Measurements from ENCODE around the gene ANGPT4.

DNA sequence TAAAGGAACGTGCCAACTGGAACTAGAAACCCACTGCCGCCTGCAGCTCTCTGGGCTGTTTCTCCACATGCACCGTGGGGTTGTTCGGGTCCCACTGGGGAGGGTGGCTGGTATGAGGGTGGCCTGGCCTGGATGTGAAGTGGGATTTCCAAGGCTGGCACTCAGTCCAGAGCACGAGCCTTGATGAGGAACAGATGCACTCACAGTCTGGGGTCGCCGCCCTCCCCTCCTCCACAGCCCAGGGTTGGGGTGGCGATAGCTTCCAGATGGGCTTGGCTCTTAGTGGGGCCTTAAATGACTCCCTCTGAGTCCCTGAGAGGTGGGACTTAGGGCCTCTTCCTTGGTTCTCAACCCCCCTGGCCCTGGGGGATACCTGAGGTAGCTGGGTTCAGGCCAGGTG, 30.7 kb upstream of the ANGPT4 start:
- TF ChIP-seq, protein P1, sequence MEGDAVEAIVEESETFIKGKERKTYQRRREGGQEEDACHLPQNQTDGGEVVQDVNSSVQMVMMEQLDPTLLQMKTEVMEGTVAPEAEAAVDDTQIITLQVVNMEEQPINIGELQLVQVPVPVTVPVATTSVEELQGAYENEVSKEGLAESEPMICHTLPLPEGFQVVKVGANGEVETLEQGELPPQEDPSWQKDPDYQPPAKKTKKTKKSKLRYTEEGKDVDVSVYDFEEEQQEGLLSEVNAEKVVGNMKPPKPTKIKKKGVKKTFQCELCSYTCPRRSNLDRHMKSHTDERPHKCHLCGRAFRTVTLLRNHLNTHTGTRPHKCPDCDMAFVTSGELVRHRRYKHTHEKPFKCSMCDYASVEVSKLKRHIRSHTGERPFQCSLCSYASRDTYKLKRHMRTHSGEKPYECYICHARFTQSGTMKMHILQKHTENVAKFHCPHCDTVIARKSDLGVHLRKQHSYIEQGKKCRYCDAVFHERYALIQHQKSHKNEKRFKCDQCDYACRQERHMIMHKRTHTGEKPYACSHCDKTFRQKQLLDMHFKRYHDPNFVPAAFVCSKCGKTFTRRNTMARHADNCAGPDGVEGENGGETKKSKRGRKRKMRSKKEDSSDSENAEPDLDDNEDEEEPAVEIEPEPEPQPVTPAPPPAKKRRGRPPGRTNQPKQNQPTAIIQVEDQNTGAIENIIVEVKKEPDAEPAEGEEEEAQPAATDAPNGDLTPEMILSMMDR (IDR thresholded peaks at IDR 0.05), result no peak
- TF ChIP-seq EP300 (IDR thresholded peaks at IDR 0.05), result no peak

Data from stomach (tissue), 4 donors.